ENCODE results near the gene LSM7.

GRCh38 chr19:2342656-2343288, 14.4 kb upstream of the LSM7 start:
- no peak for TF ChIP-seq POLR2A (IDR thresholded peaks at IDR 0.05; ENCODE audit: low read length)
- TF ChIP-seq GATA1 (IDR thresholded peaks at IDR 0.05; ENCODE audit: low read depth, low read length) = no peak

All from erythroblast (primary cell).